Measurements from ENCODE around the gene MRTFA. TPM values are rescaled to one million over a fixed set of nuclear protein-coding genes. Genes with fewer than 3 reads are reported as not detected.
A peak's percentile ranks its signal among the peaks of the same experiment; 100 is the strongest.
"Not testable (repeated sequence)": the region's sequence is repeated elsewhere in the genome, so short reads cannot be mapped to it uniquely, and the experiment has no call there.

MRTFA gene
- total RNA-seq, 1 donor from 2014 or later, result 47.8 TPM

- Mint-ChIP-seq H3K9me3 (no peaks in the 10 kb centered on the region), H3K27ac (no peak overlapping the region), H3K36me3 (ENCODE audit: low read depth) (peaks cover 3% of the 10 kb centered on the region), H3K4me3 (no peak overlapping the region), H3K4me1 (ENCODE audit: low read depth) (peaks cover 29% of the 10 kb centered on the region), H3K27me3 (ENCODE audit: insufficient read depth) (no peaks in the 10 kb centered on the region)
- intact Hi-C loops (cut with micrococcal nuclease), result no loop called here
- no peak for DNase-seq (ENCODE audit: low spot score)
Measured at GRCh38 chr22:40594924-40595323, 41.6 kb downstream of the MRTFA start.

- Mint-ChIP-seq H3K36me3 (ENCODE audit: low read depth) (peaks cover 3% of the 10 kb centered on the region), H3K27me3 (ENCODE audit: insufficient read depth) (no peaks in the 10 kb centered on the region), H3K9me3 (no peaks in the 10 kb centered on the region), H3K4me3 (no peak overlapping the region), H3K4me1 (ENCODE audit: low read depth) (peaks cover 28% of the 10 kb centered on the region), H3K27ac (no peak overlapping the region)
- intact Hi-C loops (cut with micrococcal nuclease), result no loop called here
- no peak for DNase-seq (ENCODE audit: low spot score)
Measured at GRCh38 chr22:40594346-40594745, 42.2 kb downstream of the MRTFA start.

DNA sequence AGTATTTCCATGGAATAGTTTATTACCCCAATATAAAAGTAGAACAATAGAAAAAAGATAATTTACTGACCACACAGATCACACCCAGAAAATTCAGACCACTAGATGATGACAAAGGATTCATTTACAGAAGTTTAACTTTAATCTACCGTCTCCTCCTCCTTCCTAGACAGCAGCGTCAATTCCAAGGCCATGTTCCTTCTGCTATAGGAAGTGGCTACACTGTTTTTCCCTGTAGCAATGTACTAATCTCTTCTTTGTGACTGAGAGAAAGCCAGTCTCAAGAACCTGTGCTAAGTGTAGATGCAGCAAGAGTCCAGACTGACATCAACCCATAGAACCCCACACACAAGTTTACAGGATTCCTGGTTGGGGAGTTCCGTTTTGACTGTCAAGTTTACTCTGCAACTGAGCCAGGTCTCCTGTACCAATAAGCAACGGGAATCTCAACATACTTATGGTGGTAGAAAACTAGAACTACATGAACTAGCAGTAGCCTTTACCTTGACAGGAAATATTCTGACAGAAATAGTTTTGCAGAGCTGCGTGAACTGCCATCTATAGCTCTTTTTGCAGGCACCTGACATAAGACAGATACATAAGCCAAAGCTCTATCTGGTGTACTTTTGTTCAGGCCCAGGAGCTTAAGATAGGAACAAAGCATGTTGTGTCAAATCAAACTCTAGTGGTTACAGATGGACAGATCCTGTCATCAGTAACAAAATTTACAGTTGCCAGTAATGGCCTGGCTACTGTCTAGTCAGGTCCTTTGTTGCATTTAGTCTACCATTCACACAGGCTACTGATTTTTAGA lies 42.9 kb downstream of the MRTFA start:
- Mint-ChIP-seq H3K9me3 (no peaks in the 10 kb centered on the region), H3K36me3 (ENCODE audit: low read depth) (peaks cover 3% of the 10 kb centered on the region), H3K4me1 (ENCODE audit: low read depth) (peaks cover 28% of the 10 kb centered on the region), H3K27me3 (ENCODE audit: insufficient read depth) (no peaks in the 10 kb centered on the region), H3K27ac (peak overlapping the region; percentile 6), H3K4me3 (no peak overlapping the region)
- no peak for DNase-seq (ENCODE audit: low spot score)
- intact Hi-C loops (cut with micrococcal nuclease), result loop anchor here (2.0 kb wide), 1 partner anchor 15 kb away; no protein-coding TSS in a partner anchor

DNA sequence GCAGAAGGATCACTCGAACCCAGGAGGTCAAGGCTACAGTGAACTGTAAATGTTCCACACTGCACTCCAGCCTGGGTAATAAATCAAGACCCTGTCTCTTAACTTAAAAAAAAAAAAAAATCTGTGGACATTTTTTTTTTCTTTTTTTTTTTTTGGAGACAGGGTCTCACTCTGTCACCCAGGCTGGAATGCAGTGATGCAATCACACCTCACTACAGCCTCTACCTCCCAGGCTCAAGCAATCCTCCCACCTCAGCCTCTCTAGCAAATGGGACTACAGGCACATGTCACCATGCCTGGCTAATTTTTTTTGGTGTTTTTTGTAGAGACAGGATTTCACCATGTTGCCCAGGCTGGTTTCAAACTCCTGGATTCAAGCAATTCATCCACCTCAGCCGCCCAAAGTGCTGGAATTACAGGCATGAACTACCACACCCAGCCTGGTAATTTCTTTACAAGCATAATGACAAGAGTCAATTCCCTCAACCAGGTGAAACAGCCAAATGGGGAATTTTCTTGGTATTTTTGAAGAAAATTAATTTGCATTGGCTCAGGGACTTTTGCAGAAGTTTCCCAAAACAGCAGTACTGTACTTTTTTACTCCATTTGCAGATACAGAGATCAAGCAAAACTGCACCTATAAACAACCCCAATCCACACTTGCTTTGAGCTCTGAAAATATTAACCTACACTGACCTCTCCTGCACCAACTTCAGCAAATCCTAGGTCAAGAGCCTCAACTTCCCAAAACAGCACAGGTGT lies 44.0 kb downstream of the MRTFA start:
- Mint-ChIP-seq H3K27ac (peak overlapping the region; percentile 32), H3K36me3 (ENCODE audit: low read depth) (peaks cover 6% of the 10 kb centered on the region), H3K27me3 (ENCODE audit: insufficient read depth) (no peaks in the 10 kb centered on the region), H3K4me1 (ENCODE audit: low read depth) (peaks cover 28% of the 10 kb centered on the region), H3K9me3 (no peaks in the 10 kb centered on the region), H3K4me3 (no peak overlapping the region)
- intact Hi-C loops (cut with micrococcal nuclease), result loop anchor here (2.0 kb wide), 1 partner anchor 14 kb away; no protein-coding TSS in a partner anchor
- DNase-seq (ENCODE audit: low spot score), result no peak

- intact Hi-C loops (cut with micrococcal nuclease), result no loop called here
- no peak overlapping the region for H3K4me3 Mint-ChIP-seq
- no peaks in the 10 kb centered on the region for H3K27me3 Mint-ChIP-seq (ENCODE audit: insufficient read depth)
- no peak for DNase-seq (ENCODE audit: low spot score)
- H3K9me3 Mint-ChIP-seq, result no peaks in the 10 kb centered on the region
- H3K36me3 Mint-ChIP-seq (ENCODE audit: low read depth), result peaks cover 14% of the 10 kb centered on the region
- H3K4me1 Mint-ChIP-seq (ENCODE audit: low read depth), result peaks cover 33% of the 10 kb centered on the region
- H3K27ac Mint-ChIP-seq, result no peak overlapping the region
Measured at GRCh38 chr22:40588726-40589125, 47.8 kb downstream of the MRTFA start.

DNA sequence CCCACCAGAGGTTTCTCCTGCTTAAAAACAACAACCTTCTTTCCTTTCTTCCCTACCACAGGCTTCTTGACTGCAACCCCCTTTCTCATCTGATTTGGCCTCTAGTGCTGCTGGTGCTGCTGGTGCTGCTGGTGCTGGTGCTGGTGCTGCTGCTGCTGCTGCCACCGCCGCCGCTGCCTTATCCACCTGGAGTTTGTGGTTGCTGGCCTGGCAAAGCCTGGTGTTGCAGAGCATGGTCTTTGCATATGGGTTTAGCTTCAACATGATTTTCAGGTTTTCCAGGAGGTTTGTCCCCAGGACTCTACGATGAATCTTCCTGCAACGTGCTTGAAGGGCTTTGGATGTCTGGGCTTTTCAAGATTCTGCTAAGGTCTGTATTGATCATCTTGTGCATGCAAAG lies 49.7 kb downstream of the MRTFA start:
- H3K27me3 Mint-ChIP-seq (ENCODE audit: insufficient read depth), result no peaks in the 10 kb centered on the region
- H3K9me3 Mint-ChIP-seq, result no peaks in the 10 kb centered on the region
- no peak for DNase-seq (ENCODE audit: low spot score)
- H3K27ac Mint-ChIP-seq, result no peak overlapping the region
- H3K4me1 Mint-ChIP-seq (ENCODE audit: low read depth), result peaks cover 39% of the 10 kb centered on the region
- intact Hi-C loops (cut with micrococcal nuclease), result no loop called here
- no peak overlapping the region for H3K4me3 Mint-ChIP-seq
- peaks cover 23% of the 10 kb centered on the region for H3K36me3 Mint-ChIP-seq (ENCODE audit: low read depth)

- Mint-ChIP-seq H3K4me3 (no peak overlapping the region), H3K27me3 (ENCODE audit: insufficient read depth) (no peaks in the 10 kb centered on the region), H3K4me1 (ENCODE audit: low read depth) (peaks cover 34% of the 10 kb centered on the region), H3K36me3 (ENCODE audit: low read depth) (peaks cover 26% of the 10 kb centered on the region), H3K9me3 (no peaks in the 10 kb centered on the region), H3K27ac (peak overlapping the region; percentile 40)
- DNase-seq (ENCODE audit: low spot score), result no peak
- intact Hi-C loops (cut with micrococcal nuclease), result no loop called here
Measured at GRCh38 chr22:40585310-40585751, 51.2 kb downstream of the MRTFA start.

DNA sequence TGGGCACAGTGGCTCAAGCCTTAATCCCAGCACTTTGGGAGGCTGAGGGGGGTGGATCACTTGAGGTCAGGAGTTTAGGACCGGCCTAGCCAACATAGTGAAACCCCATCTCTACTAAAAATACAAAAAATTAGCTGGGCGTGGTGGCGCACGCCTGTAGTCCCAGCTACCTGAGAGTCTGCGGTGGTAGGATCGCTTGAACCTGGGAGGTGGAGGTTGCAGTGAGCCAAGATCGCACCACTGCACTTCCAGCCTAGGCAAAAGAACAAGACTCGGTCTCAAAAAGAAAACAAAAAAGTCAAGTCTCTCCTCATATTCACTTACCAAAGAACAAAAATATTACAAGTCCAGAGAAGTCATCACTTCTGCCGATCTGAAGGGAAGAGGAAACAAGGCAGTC lies 51.8 kb downstream of the MRTFA start:
- H3K27me3 Mint-ChIP-seq (ENCODE audit: insufficient read depth); DNase-seq (ENCODE audit: low spot score); H3K4me3 Mint-ChIP-seq; intact Hi-C loops (cut with micrococcal nuclease); H3K9me3 Mint-ChIP-seq: not testable (repeated sequence)
- peaks cover 25% of the 10 kb centered on the region for H3K36me3 Mint-ChIP-seq (ENCODE audit: low read depth)
- H3K4me1 Mint-ChIP-seq (ENCODE audit: low read depth), result peaks cover 34% of the 10 kb centered on the region
- H3K27ac Mint-ChIP-seq, result peak overlapping the region; percentile 30

- DNase-seq (ENCODE audit: low spot score), result no peak
- Mint-ChIP-seq H3K27me3 (ENCODE audit: insufficient read depth) (no peaks in the 10 kb centered on the region), H3K9me3 (no peaks in the 10 kb centered on the region), H3K36me3 (ENCODE audit: low read depth) (peaks cover 22% of the 10 kb centered on the region), H3K4me3 (peak overlapping the region; percentile 31), H3K4me1 (ENCODE audit: low read depth) (peaks cover 38% of the 10 kb centered on the region), H3K27ac (peak overlapping the region; percentile 78)
- intact Hi-C loops (cut with micrococcal nuclease), result loop anchor here (2.0 kb wide), 2 partner anchors 50 to 54 kb away; partner anchors contain the start of gene MRTFA
Measured at GRCh38 chr22:40583053-40583741, 53.3 kb downstream of the MRTFA start.

DNA sequence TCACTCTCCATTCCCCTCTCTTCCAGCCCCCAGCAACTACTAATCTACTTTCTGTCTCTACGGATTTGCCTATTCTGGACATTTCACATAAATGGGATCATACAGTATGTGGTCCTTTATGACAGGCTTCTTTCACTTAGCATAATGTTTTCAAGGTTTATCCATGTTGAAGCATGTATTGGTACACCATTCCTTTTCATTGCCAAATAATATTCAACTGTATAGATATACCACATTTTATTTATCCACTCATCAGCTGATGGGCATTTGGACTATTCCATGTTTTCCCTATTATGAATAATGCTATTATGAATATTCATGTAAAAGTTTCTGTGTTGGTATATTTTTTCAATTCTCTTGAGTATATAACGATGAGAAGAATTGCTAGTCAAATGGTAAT lies 54.5 kb downstream of the MRTFA start:
- no peaks in the 10 kb centered on the region for H3K27me3 Mint-ChIP-seq (ENCODE audit: insufficient read depth)
- DNase-seq (ENCODE audit: low spot score), result no peak
- peaks cover 22% of the 10 kb centered on the region for H3K36me3 Mint-ChIP-seq (ENCODE audit: low read depth)
- intact Hi-C loops (cut with micrococcal nuclease), result loop anchor here (2.0 kb wide), 2 partner anchors 49 to 55 kb away; partner anchors contain the start of gene MRTFA
- H3K4me1 Mint-ChIP-seq (ENCODE audit: low read depth), result peaks cover 42% of the 10 kb centered on the region
- no peak overlapping the region for H3K4me3 Mint-ChIP-seq
- H3K9me3 Mint-ChIP-seq, result no peaks in the 10 kb centered on the region
- H3K27ac Mint-ChIP-seq, result no peak overlapping the region

GRCh38 chr22:40580631-40581030 lies 55.9 kb downstream of the MRTFA start:
- Mint-ChIP-seq H3K36me3 (ENCODE audit: low read depth) (peaks cover 20% of the 10 kb centered on the region), H3K4me1 (ENCODE audit: low read depth) (peaks cover 41% of the 10 kb centered on the region)

DNA sequence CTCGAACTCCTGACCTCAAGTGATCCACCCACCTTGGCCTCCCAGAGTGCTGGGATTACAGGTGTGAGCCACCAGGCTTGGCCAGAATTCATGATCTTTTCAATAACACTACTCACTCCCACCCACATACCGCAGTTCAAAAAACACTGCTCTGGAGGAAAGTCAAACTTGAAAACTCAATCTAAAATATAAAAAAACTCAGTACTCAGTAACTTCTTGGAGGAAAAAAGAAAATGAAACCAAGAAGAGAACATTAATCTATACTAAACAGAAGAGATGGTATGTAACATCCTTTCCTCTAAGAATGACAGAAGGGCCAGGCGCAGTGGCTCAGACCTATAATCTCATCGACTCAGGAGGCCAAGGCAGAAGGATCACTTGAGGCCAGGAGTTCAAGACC lies 58.3 kb downstream of the MRTFA start:
- H3K36me3 Mint-ChIP-seq (ENCODE audit: low read depth), result peaks cover 10% of the 10 kb centered on the region
- H3K27me3 Mint-ChIP-seq (ENCODE audit: insufficient read depth), result no peaks in the 10 kb centered on the region
- no peak for DNase-seq (ENCODE audit: low spot score)
- peak overlapping the region; percentile 86 for H3K27ac Mint-ChIP-seq
- no peaks in the 10 kb centered on the region for H3K9me3 Mint-ChIP-seq
- H3K4me3 Mint-ChIP-seq, result no peak overlapping the region
- peaks cover 23% of the 10 kb centered on the region for H3K4me1 Mint-ChIP-seq (ENCODE audit: low read depth)
- intact Hi-C loops (cut with micrococcal nuclease), result loop anchor here (1.0 to 2.0 kb wide), 2 partner anchors 15 to 59 kb away; no protein-coding TSS in a partner anchor

More at GRCh38 chr22:40580631-40581030, 55.9 kb downstream of the MRTFA start:
- no peak overlapping the region for H3K27ac Mint-ChIP-seq
- no peaks in the 10 kb centered on the region for H3K9me3 Mint-ChIP-seq
- intact Hi-C loops (cut with micrococcal nuclease), result no loop called here
- H3K4me3 Mint-ChIP-seq, result no peak overlapping the region
- no peak for DNase-seq (ENCODE audit: low spot score)
- H3K27me3 Mint-ChIP-seq (ENCODE audit: insufficient read depth), result no peaks in the 10 kb centered on the region
